Thyroid gland (tissue), 4 donors: Measurements from ENCODE around the gene SPPL2A. TPM values are rescaled to one million over a fixed set of nuclear protein-coding genes. Genes with fewer than 3 reads are reported as not detected.

Experiments
- DNase-seq, 2 donors: peaks; one replicate each; pipeline ENCODE4 v3.0.0-alpha.2; 2019
- H3K27ac ChIP-seq, 3 donors: fragments of 200-600 bp; sonication (generic); 1 replicate in 2 of 3; 2 replicates in 1 of 3; pipeline ENCODE4 v1.5.1; 2016 to 2019; ENCODE audit warnings: mild to moderate bottlenecking in 1 of 3, moderate library complexity in 1 of 3
- H3K27me3 ChIP-seq: fragments of 200-600 bp; sonication (generic); one replicate; pipeline ENCODE4 v1.5.1; 2019
- H3K36me3 ChIP-seq, 2 donors: fragments of 200-600 bp; sonication (generic); one replicate each; pipeline ENCODE4 v1.5.1; 2016 to 2019
- H3K4me1 ChIP-seq, 2 donors: fragments of 200-600 bp; sonication (generic); one replicate each; pipeline ENCODE4 v1.5.1; 2017 to 2019
- H3K4me3 ChIP-seq, 3 donors: fragments of 200-600 bp; sonication (generic); replicated peaks in 1 of 3; 1 replicate in 2 of 3; 2 replicates in 1 of 3; pipeline ENCODE4 v1.5.1; 2016; ENCODE audit warnings: mild to moderate bottlenecking in 1 of 3
- H3K9me3 ChIP-seq: fragments of 200-600 bp; sonication (generic); one replicate; pipeline ENCODE4 v1.5.1; 2017
- CTCF ChIP-seq, 6 experiments: fragments of 200-600 bp in 3 of 6; fragments of 450-650 bp in 3 of 6; sonication (generic) in 3 of 6; IDR thresholded peaks; one replicate each; pipeline ENCODE4 v1.5.1; 2016 to 2019; ENCODE audit warnings: antibody characterized with exemption in 6 of 6, mild to moderate bottlenecking in 2 of 6, inconsistent platforms in 1 of 6, moderate library complexity in 1 of 6
- POLR2A ChIP-seq, 2 donors: fragments of 450-650 bp; IDR thresholded peaks; one replicate each; pipeline ENCODE4 v1.6.1; 2017; ENCODE audit warnings: antibody characterized with exemption in 2 of 2, mild to moderate bottlenecking in 2 of 2, moderate library complexity in 1 of 2
- WGBS, 2 donors: methylation state at CpG; one replicate each; pipeline ENCODE4 v1.1.5; 2017; 5-methylcytosine and 5-hydroxymethylcytosine counted together
- intact Hi-C: fragments of 100-400 bp; cut with DNase I; formaldehyde crosslinking; loops from one replicate; pipeline ENCODE4 v1.15.1; 2023
- total RNA-seq, 4 donors: library from RNA; depleted of rRNA; stranded (reverse); fragments of >200 nt; gene quantifications; one replicate each; pipeline ENCODE4 v1.2.3, GENCODE V29; 2016

The SPPL2A gene
- total RNA-seq, 4 donors from 2014 or later, result 174 to 468 (median 256) TPM

- Histone ChIP-seq H3K4me3 (no peak overlapping the region), H3K4me1 (no peaks in the 10 kb centered on the region), H3K27me3 (no peaks in the 10 kb centered on the region), H3K9me3 (no peaks in the 10 kb centered on the region), H3K27ac (no peak overlapping the region), H3K36me3 (no peaks in the 10 kb centered on the region)
- no peak for DNase-seq
- TF ChIP-seq CTCF (IDR thresholded peaks at IDR 0.05), result no peak
- no peak for TF ChIP-seq POLR2A (IDR thresholded peaks at IDR 0.05)
- WGBS, 2 donors, result 66 to 79% methylated on average over 1 of the region's 1 CpG
- intact Hi-C loops, result no loop called here
These were observed 44.6 kb upstream of the SPPL2A start for GRCh38 chr15:50810128-50810527.

- DNase-seq, result no peak
- intact Hi-C loops, result no loop called here
- Histone ChIP-seq H3K27ac (no peak overlapping the region), H3K4me1 (no peaks in the 10 kb centered on the region), H3K9me3 (no peaks in the 10 kb centered on the region), H3K27me3 (no peaks in the 10 kb centered on the region), H3K36me3 (no peaks in the 10 kb centered on the region), H3K4me3 (no peak overlapping the region)
- WGBS, 2 donors, result 84 to 86% methylated on average over 5 of the region's 5 CpGs
- TF ChIP-seq CTCF (IDR thresholded peaks at IDR 0.05) (no peak), POLR2A (IDR thresholded peaks at IDR 0.05) (no peak)
These were observed 43.2 kb upstream of the SPPL2A start for GRCh38 chr15:50808728-50809127.

- DNase-seq, result no peak
- Histone ChIP-seq H3K9me3 (no peaks in the 10 kb centered on the region), H3K36me3 (no peaks in the 10 kb centered on the region), H3K4me3 (no peak overlapping the region), H3K4me1 (peaks cover 0 to 1% of the 10 kb centered on the region in 2 donors), H3K27me3 (no peaks in the 10 kb centered on the region), H3K27ac (no peak overlapping the region)
- intact Hi-C loops, result no loop called here
- TF ChIP-seq POLR2A (IDR thresholded peaks at IDR 0.05) (no peak), CTCF (IDR thresholded peaks at IDR 0.05) (no peak)
- WGBS, 2 donors, result 77% methylated on average over 2 of the region's 2 CpGs
These were observed 38.1 kb upstream of the SPPL2A start for GRCh38 chr15:50803479-50804180.

GRCh38 chr15:50800715-50801114, 35.2 kb upstream of the SPPL2A start:
- WGBS, 2 donors, result 94 to 100% methylated on average over 1 of the region's 1 CpG

More at GRCh38 chr15:50800715-50801114, 35.2 kb upstream of the SPPL2A start:
- no peak for DNase-seq
- Histone ChIP-seq H3K27me3 (no peaks in the 10 kb centered on the region), H3K4me3 (no peak overlapping the region), H3K27ac (no peak overlapping the region), H3K36me3 (no peaks in the 10 kb centered on the region), H3K4me1 (peaks cover 0 to 11% of the 10 kb centered on the region in 2 donors), H3K9me3 (no peaks in the 10 kb centered on the region)
- no peak for TF ChIP-seq CTCF (IDR thresholded peaks at IDR 0.05)
- TF ChIP-seq POLR2A (IDR thresholded peaks at IDR 0.05), result no peak
- intact Hi-C loops, result no loop called here
